Measurements from ENCODE around the gene IGSF6. TPM values are rescaled to one million over a fixed set of nuclear protein-coding genes. Genes with fewer than 3 reads are reported as not detected.

IGSF6 gene
- total RNA-seq, 1 donor from 2014 or later: not detected

DNA sequence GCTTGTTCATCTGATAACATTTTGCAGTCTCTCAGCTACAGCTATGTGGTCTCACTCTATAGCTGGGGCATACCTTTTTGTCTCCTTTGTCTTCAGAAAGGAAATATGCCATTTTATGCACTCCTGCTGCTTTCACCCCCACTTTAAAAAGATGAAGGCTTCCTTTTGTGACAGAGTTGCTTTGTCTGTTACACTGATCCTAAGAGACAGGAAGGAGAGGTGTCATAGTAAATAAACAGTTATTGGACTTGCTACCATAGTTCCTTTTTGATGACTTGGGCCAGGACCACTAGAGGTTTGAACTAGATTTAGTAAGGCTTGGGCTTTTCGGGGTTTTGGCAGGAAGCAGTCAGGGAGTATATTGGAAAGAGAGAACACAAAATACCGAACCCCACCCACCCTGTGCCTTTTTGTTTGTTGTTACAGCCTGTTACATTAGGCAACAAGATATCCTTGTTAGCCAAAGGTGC is 54.8 kb downstream of the IGSF6 start:
- H3K27me3 Mint-ChIP-seq (ENCODE audit: unreplicated experiment): no peaks in the 10 kb centered on the region
- H3K9me3 Mint-ChIP-seq (ENCODE audit: unreplicated experiment): no peaks in the 10 kb centered on the region
- H3K27ac Mint-ChIP-seq (ENCODE audit: unreplicated experiment): no peak overlapping the region
- H3K4me3 Mint-ChIP-seq (ENCODE audit: unreplicated experiment): peak overlapping the region; percentile 81
- H3K4me1 Mint-ChIP-seq (ENCODE audit: unreplicated experiment): peaks cover 28% of the 10 kb centered on the region
- H3K36me3 Mint-ChIP-seq (ENCODE audit: unreplicated experiment): no peaks in the 10 kb centered on the region
- no peak for DNase-seq (ENCODE audit: extremely low spot score, unreplicated experiment)
- TF ChIP-seq, protein P1, sequence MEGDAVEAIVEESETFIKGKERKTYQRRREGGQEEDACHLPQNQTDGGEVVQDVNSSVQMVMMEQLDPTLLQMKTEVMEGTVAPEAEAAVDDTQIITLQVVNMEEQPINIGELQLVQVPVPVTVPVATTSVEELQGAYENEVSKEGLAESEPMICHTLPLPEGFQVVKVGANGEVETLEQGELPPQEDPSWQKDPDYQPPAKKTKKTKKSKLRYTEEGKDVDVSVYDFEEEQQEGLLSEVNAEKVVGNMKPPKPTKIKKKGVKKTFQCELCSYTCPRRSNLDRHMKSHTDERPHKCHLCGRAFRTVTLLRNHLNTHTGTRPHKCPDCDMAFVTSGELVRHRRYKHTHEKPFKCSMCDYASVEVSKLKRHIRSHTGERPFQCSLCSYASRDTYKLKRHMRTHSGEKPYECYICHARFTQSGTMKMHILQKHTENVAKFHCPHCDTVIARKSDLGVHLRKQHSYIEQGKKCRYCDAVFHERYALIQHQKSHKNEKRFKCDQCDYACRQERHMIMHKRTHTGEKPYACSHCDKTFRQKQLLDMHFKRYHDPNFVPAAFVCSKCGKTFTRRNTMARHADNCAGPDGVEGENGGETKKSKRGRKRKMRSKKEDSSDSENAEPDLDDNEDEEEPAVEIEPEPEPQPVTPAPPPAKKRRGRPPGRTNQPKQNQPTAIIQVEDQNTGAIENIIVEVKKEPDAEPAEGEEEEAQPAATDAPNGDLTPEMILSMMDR (IDR thresholded peaks at IDR 0.05): no peak

DNA sequence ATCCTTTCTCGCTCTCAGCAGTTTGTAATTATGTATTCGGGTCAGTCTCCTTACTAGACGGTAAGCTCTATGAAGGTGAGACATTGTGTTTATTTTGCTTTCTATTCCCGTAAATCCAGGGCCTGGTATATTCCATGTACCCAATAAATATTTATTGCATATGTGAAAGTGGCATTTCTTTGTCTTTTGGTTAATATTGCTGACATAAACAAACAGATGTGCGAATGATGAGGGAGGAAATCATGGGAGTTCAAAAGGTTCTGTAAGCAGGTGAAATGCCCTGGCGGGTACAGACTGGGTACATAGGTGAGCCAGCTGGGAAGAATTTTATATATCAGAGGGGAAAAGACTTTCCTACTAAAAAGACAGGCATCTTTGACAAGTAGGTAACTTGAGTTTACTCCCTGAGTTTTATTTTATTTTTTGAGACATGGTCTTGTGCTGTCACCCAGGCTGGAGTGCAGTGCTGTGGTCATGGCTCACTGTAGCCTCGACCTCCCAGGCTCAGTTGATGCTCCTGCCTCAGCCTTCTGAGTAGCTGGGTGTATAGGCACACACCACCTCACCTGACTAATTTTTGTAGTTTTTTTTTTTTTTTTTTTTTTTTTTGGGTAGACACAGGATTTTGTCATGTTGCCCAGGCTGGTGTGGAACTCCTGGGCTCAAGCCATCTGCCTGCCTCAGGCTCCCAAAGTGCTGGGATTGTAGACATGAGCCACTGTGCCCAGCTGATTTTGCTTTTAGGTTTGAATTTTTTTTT is 58.7 kb downstream of the IGSF6 start:
- Mint-ChIP-seq H3K27ac (ENCODE audit: unreplicated experiment) (no peak overlapping the region), H3K36me3 (ENCODE audit: unreplicated experiment) (no peaks in the 10 kb centered on the region), H3K4me1 (ENCODE audit: unreplicated experiment) (peaks cover 6% of the 10 kb centered on the region), H3K4me3 (ENCODE audit: unreplicated experiment) (no peak overlapping the region), H3K27me3 (ENCODE audit: unreplicated experiment) (peaks cover 3% of the 10 kb centered on the region), H3K9me3 (ENCODE audit: unreplicated experiment) (no peaks in the 10 kb centered on the region)
- TF ChIP-seq, protein P1 (IDR thresholded peaks at IDR 0.05): no peak
- no peak for DNase-seq (ENCODE audit: extremely low spot score, unreplicated experiment)

DNA sequence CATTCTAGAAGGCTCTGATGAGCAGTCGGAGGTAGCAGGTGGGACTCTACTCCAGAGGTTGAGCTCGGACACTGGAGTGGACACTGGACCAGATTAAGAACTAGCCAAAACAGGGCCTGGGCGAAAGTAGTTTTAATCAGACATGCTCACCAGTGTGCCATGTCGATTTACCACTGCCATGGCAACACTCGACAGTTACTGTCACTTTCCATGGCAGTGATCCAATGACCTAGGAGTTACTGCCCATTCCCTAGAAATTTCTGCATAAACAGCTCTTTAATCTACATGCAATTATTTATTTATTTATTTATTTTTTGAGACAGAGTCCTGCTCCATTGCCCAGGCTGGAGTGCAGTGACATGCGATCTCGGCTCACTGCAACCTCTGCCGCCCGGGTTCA is 60.2 kb downstream of the IGSF6 start:
- Mint-ChIP-seq H3K27me3 (ENCODE audit: unreplicated experiment) (peaks cover 3% of the 10 kb centered on the region), H3K4me3 (ENCODE audit: unreplicated experiment) (no peak overlapping the region), H3K9me3 (ENCODE audit: unreplicated experiment) (no peaks in the 10 kb centered on the region), H3K36me3 (ENCODE audit: unreplicated experiment) (no peaks in the 10 kb centered on the region), H3K4me1 (ENCODE audit: unreplicated experiment) (peaks cover 2% of the 10 kb centered on the region), H3K27ac (ENCODE audit: unreplicated experiment) (no peak overlapping the region)
- no peak for DNase-seq (ENCODE audit: extremely low spot score, unreplicated experiment)
- TF ChIP-seq, protein P1 (IDR thresholded peaks at IDR 0.05): no peak

DNA sequence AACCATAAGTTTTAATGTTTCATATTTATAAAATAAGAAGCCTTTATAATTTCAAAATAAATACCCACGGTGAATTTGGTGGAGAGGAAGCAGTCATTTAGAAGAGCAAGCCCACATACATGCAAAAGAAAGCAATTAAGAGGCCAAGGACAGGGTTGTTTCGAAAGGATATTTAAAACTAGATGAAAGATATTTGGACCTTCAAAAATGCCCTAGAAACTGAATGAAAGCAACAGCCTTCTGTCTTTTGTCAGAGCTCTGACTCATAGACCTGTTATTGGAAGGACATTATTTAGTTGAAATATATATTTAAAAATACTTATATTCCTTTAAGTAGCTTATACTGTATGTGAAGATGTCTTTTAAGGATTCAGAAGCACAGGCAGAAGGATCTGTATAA is 61.6 kb downstream of the IGSF6 start:
- Mint-ChIP-seq H3K9me3 (ENCODE audit: unreplicated experiment) (no peaks in the 10 kb centered on the region), H3K36me3 (ENCODE audit: unreplicated experiment) (no peaks in the 10 kb centered on the region), H3K27ac (ENCODE audit: unreplicated experiment) (no peak overlapping the region), H3K27me3 (ENCODE audit: unreplicated experiment) (peaks cover 3% of the 10 kb centered on the region), H3K4me3 (ENCODE audit: unreplicated experiment) (no peak overlapping the region), H3K4me1 (ENCODE audit: unreplicated experiment) (peaks cover 2% of the 10 kb centered on the region)
- no peak for DNase-seq (ENCODE audit: extremely low spot score, unreplicated experiment)
- TF ChIP-seq, protein P1 (IDR thresholded peaks at IDR 0.05): no peak

DNA sequence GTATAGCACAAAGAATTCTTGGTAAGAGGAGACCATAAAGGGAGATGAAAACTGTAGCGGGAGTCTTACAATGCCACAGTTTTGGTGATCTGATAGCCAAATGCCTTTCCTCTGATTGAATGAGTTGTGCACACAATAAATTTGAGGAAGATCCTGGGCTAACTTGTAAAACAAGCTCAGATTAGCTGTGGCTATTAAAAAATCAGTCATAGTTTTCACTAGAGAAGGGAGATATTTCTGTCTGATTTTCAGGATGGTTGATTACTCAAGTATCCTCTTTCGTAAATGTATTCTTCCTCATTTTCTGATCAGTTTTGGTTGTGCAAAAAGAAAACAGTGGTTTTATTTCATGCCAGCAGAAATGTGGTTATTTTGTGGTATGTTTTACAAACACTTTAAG is 62.1 kb downstream of the IGSF6 start:
- TF ChIP-seq, protein P1 (IDR thresholded peaks at IDR 0.05): no peak
- H3K4me3 Mint-ChIP-seq (ENCODE audit: unreplicated experiment): no peak overlapping the region
- H3K9me3 Mint-ChIP-seq (ENCODE audit: unreplicated experiment): no peaks in the 10 kb centered on the region
- DNase-seq (ENCODE audit: extremely low spot score, unreplicated experiment): no peak
- peaks cover 2% of the 10 kb centered on the region for H3K4me1 Mint-ChIP-seq (ENCODE audit: unreplicated experiment)
- peaks cover 3% of the 10 kb centered on the region for H3K27me3 Mint-ChIP-seq (ENCODE audit: unreplicated experiment)
- no peaks in the 10 kb centered on the region for H3K36me3 Mint-ChIP-seq (ENCODE audit: unreplicated experiment)
- H3K27ac Mint-ChIP-seq (ENCODE audit: unreplicated experiment): no peak overlapping the region
